Measurements from ENCODE around the gene COMMD7. TPM values are rescaled to one million over a fixed set of nuclear protein-coding genes. Genes with fewer than 3 reads are reported as not detected.

The COMMD7 gene
- total RNA-seq (ENCODE audit: unreplicated experiment), result 73.7 TPM
- long read RNA-seq, transcript COMMD7-201 (9 exons, 1,900 nt), result major isoform, 79 of 93 reads
- long read RNA-seq, transcript COMMD7-202 (9 exons, 1,343 nt), result minor isoform, 7 of 93 reads
- long read RNA-seq, partial matches to known transcripts, result 2 of 93 reads
- long read RNA-seq, other reads (novel, unspliced or antisense), result 5 of 93 reads

DNA sequence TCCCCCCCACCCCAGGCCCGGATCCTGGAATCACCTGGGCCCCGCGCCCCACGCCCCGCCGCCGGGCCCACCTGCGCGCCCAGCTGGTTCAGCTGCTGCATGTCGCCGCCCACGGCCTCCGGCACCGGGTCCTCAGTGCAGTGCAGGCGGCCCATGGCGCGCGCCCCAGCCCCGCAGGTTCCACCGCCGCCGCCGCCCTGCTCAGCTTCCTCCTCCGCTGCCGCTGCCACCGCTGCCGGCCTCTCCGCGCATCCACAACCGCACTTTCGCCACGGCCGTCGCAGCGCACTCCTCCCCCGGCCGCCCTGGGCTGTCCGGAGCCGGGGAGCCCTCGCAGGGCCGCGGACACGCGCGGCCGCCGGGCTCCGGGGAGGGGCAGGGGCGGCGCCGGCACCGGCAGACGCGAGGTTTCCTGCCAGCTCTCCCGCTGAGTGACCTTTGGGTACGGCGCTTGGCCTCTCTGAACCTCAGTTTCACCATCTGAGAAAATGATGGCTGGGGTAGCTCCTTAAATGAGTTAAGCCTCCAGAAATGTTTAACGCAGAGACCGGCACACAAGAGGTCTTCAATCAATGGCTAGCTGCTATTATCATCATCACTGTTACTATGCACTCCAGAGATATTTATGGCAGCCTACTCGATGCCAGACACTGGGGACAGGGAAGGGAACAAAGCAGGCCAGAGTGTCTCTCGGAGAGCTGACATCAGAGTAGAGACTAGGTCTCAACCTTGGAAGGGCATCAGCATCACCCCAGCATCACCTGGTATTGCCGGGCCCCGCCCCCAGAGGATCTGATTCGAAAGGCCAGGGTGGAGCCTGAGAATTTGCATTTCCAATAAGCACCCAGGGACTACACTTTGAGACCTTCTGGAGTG is at the start of gene COMMD7:
Gene COMMD7, minus strand, starts transcription at position 231 of the 876 bp plus-strand sequence. Its CDS starts 76 bp downstream, at position 155.
- peaks cover 9% of the 10 kb centered on the region for H3K4me1 Mint-ChIP-seq (ENCODE audit: unreplicated experiment)
- peak within 1 kb of the TSS; percentile 98 for H3K4me3 Mint-ChIP-seq (ENCODE audit: unreplicated experiment)
- H3K36me3 Mint-ChIP-seq (ENCODE audit: low read depth, unreplicated experiment), result no peaks in the 10 kb centered on the region
- DNase-seq (ENCODE audit: low spot score), result peak; percentile 64
- H3K27me3 Mint-ChIP-seq (ENCODE audit: unreplicated experiment), result peaks cover 5% of the 10 kb centered on the region
- H3K9me3 Mint-ChIP-seq (ENCODE audit: unreplicated experiment), result no peaks in the 10 kb centered on the region
- TF ChIP-seq, protein P1, sequence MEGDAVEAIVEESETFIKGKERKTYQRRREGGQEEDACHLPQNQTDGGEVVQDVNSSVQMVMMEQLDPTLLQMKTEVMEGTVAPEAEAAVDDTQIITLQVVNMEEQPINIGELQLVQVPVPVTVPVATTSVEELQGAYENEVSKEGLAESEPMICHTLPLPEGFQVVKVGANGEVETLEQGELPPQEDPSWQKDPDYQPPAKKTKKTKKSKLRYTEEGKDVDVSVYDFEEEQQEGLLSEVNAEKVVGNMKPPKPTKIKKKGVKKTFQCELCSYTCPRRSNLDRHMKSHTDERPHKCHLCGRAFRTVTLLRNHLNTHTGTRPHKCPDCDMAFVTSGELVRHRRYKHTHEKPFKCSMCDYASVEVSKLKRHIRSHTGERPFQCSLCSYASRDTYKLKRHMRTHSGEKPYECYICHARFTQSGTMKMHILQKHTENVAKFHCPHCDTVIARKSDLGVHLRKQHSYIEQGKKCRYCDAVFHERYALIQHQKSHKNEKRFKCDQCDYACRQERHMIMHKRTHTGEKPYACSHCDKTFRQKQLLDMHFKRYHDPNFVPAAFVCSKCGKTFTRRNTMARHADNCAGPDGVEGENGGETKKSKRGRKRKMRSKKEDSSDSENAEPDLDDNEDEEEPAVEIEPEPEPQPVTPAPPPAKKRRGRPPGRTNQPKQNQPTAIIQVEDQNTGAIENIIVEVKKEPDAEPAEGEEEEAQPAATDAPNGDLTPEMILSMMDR (IDR thresholded peaks at IDR 0.05; ENCODE audit: unreplicated experiment), result no peak
- peak within 1 kb of the TSS; percentile 74 for H3K27ac Mint-ChIP-seq (ENCODE audit: unreplicated experiment)

DNA sequence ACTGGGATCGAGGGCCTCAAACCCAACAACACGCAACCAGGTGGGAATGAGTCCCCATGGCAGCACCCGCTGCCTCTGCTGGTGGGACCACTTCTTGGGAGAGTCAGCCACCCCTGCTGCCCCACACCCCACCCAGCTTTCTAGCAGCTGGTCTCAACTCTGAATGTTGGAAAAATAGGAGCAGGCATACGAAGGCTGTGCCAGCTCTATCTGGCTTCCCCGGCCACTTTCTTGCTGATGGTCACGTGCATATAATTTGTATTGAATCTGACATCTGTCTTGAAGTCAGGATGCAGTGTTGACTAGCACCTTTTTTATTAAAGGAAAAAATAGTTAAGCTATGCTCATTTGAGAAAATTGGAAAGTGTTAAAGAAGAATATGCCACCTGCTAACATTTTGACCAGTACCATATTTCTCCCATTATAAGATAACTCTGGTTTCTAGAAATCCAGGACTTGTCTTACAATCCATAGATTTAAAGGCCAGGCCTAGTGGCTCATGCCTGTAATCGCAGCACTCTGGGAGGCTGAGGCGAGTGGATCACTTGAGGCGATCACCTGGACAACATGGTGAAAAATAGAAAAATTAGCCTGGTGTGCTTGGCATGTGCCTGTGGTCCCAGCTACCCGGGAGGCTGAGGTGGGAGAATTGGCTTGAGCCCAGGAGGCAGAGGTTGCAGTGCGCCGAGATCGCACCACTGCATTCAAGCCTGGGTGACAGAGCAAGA is 49.6 kb upstream of the COMMD7 start:
- Mint-ChIP-seq H3K4me3 (ENCODE audit: unreplicated experiment) (no peak overlapping the region), H3K36me3 (ENCODE audit: low read depth, unreplicated experiment) (peaks cover 28% of the 10 kb centered on the region), H3K9me3 (ENCODE audit: unreplicated experiment) (no peaks in the 10 kb centered on the region), H3K4me1 (ENCODE audit: unreplicated experiment) (peaks cover 32% of the 10 kb centered on the region), H3K27ac (ENCODE audit: unreplicated experiment) (peak overlapping the region; percentile 67), H3K27me3 (ENCODE audit: unreplicated experiment) (peaks cover under 1% of the 10 kb centered on the region)
- DNase-seq (ENCODE audit: low spot score), result no peak
- TF ChIP-seq, protein P1 (IDR thresholded peaks at IDR 0.05; ENCODE audit: unreplicated experiment), result no peak

DNA sequence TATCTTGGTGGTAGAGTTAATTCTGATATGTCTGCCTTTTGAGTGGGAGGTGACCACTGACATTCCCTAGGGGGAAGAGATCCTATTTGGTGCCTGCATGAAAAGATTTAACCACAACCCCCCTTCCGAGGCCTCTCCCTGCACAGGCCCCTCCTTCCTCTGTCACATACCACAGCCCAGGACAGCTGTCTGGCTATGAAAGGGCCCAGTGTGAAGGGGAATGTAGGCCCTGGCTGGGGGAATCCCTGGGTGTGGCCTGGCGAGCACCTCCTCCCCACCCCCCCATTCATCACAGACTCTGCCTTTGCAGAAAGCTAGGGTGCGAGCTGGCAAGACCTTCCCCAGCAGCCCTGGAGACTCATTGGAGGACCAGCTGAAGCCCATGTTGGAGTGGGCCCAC is 49.0 kb upstream of the COMMD7 start:
- Mint-ChIP-seq H3K9me3 (ENCODE audit: unreplicated experiment) (no peaks in the 10 kb centered on the region), H3K36me3 (ENCODE audit: low read depth, unreplicated experiment) (peaks cover 30% of the 10 kb centered on the region), H3K4me3 (ENCODE audit: unreplicated experiment) (no peak overlapping the region), H3K27ac (ENCODE audit: unreplicated experiment) (no peak overlapping the region), H3K4me1 (ENCODE audit: unreplicated experiment) (peaks cover 32% of the 10 kb centered on the region), H3K27me3 (ENCODE audit: unreplicated experiment) (peaks cover 1% of the 10 kb centered on the region)
- DNase-seq (ENCODE audit: low spot score), result no peak
- TF ChIP-seq, protein P1 (IDR thresholded peaks at IDR 0.05; ENCODE audit: unreplicated experiment), result no peak

DNA sequence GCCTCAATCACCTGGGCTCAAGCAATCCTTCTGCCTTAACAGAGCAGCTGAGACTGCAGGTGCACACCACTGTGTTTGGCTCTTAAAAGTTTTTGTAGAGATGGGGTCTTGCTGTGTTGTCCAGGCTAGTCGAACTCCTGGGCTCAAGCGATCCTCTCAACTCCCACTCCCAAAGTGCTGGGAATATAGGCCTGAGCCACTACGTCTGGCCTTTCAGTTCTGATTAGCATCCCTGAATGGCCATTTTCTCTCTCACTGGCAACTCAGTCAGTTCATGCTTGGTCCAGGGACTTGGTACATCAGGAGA is 47.4 kb upstream of the COMMD7 start:
- Mint-ChIP-seq H3K4me1 (ENCODE audit: unreplicated experiment) (peaks cover 35% of the 10 kb centered on the region), H3K27ac (ENCODE audit: unreplicated experiment) (no peak overlapping the region), H3K9me3 (ENCODE audit: unreplicated experiment) (no peaks in the 10 kb centered on the region), H3K4me3 (ENCODE audit: unreplicated experiment) (no peak overlapping the region), H3K27me3 (ENCODE audit: unreplicated experiment) (peaks cover 1% of the 10 kb centered on the region), H3K36me3 (ENCODE audit: low read depth, unreplicated experiment) (peaks cover 40% of the 10 kb centered on the region)
- TF ChIP-seq, protein P1 (IDR thresholded peaks at IDR 0.05; ENCODE audit: unreplicated experiment), result no peak
- no peak for DNase-seq (ENCODE audit: low spot score)
